Activated naive CD8-positive, alpha-beta T cell treated with anti-CD3 and anti-CD28 coated beads, Interleukin-2, amount 50 U/mL, for 24 hours (primary cell): Measurements from ENCODE around the gene RELL2.

Experiments used
- ATAC-seq: fragments of 150-1000 bp; cut with Tn5 transposase; one replicate; pipeline ENCODE4 v1.10.0; 2021
- DNase-seq: peaks from one replicate; pipeline ENCODE4 v3.0.0; 2021
- H3K27ac Mint-ChIP-seq: one replicate; pipeline ENCODE4 v1.8.0; 2021; ENCODE audit warnings: mild to moderate bottlenecking, mixed read lengths
- H3K27me3 Mint-ChIP-seq: one replicate; pipeline ENCODE4 v1.8.0; 2021; ENCODE audit warnings: mixed read lengths
- H3K36me3 Mint-ChIP-seq: one replicate; pipeline ENCODE4 v1.8.0; 2021; ENCODE audit warnings: low read depth, mixed read lengths
- H3K4me1 Mint-ChIP-seq: one replicate; pipeline ENCODE4 v1.8.0; 2021; ENCODE audit warnings: mixed read lengths
- H3K4me3 Mint-ChIP-seq: one replicate; pipeline ENCODE4 v1.8.0; 2021; ENCODE audit warnings: mild to moderate bottlenecking, moderate library complexity, mixed read lengths
- H3K9me3 Mint-ChIP-seq: one replicate; pipeline ENCODE4 v1.8.0; 2021; ENCODE audit warnings: mixed read lengths

Gene RELL2

DNA sequence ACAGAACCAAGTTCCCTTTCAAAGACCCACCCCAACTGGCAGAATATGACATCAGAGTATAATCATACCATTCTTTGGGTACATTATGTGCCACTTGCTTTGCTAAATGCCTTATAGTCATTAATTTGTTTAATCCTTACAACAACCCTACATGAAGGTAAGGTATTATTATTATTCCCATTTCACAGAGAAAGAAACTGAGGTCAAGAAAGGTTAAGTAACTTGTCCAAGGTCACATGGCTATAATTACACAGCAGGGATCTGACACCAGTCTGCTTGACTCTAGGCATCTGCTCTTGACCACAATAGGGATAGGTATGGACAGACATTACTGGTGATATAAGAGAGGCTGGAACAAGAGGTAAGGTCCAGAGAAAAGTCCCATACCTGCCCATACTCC lies 13.2 kb downstream of the RELL2 start:
- H3K4me1 Mint-ChIP-seq, result peaks cover 18% of the 10 kb centered on the region
- DNase-seq (no peak), ATAC-seq (no peak)
- H3K9me3 Mint-ChIP-seq, result no peaks in the 10 kb centered on the region
- no peaks in the 10 kb centered on the region for H3K27me3 Mint-ChIP-seq
- peak overlapping the region; percentile 65 for H3K4me3 Mint-ChIP-seq
- peak overlapping the region; percentile 63 for H3K27ac Mint-ChIP-seq
- H3K36me3 Mint-ChIP-seq, result peaks cover 8% of the 10 kb centered on the region

DNA sequence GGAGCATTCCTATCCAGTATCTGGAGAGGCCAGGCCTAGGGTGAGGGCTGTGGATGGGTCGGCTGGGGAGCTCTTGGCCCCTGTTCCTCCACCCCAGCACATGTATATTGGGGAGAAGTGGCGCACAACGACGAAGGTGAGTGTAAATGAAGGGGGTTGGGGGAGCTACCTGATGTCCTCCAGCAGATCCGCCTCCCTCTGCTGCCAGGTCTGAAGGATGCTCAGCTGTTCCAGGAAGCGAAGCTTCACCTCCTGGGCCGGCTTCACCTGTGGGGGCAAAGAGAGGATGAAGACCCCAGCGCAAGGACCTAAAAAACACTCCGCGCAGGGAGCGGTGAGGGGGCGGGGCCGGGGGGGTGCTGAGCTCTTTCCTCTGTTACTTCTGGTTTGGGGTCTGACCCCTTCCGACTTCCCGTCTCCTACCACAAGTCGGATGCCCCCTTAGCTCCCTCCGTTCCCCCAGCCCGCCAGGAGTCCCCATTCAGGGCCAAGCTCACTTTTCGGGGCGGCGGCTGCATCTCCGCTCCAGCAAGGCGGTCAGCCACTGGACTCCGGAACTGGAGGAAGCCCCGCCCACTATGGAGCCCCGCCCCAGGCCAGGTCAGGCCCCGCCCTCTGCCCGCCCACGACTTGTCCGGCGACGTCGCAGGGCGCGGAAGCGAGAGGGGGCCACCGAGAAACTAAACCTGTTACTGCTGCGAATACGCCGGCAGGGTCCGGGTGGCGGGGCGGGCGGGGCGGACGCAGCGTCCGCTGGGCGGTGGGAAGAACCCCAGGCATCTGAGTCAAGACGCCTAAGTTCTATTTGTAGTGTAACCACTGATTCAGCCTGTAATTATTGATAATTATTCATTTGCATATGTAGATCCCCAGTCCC lies 14.3 kb downstream of the RELL2 start, which contains the start of gene FCHSD1:
TSS of gene FCHSD1 (minus strand) at position 568 of the 877 bp plus-strand sequence. CDS start at position 518, 50 bp downstream.
- H3K27ac Mint-ChIP-seq, result peak within 1 kb of the TSS; percentile 88
- peak within 1 kb of the TSS; percentile 92 for H3K4me3 Mint-ChIP-seq
- H3K27me3 Mint-ChIP-seq, result no peaks in the 10 kb centered on the region
- H3K9me3 Mint-ChIP-seq, result no peaks in the 10 kb centered on the region
- H3K36me3 Mint-ChIP-seq, result peaks cover 4% of the 10 kb centered on the region
- DNase-seq (peak; percentile 88), ATAC-seq (peak; percentile 88)
- H3K4me1 Mint-ChIP-seq, result peaks cover 18% of the 10 kb centered on the region

DNA sequence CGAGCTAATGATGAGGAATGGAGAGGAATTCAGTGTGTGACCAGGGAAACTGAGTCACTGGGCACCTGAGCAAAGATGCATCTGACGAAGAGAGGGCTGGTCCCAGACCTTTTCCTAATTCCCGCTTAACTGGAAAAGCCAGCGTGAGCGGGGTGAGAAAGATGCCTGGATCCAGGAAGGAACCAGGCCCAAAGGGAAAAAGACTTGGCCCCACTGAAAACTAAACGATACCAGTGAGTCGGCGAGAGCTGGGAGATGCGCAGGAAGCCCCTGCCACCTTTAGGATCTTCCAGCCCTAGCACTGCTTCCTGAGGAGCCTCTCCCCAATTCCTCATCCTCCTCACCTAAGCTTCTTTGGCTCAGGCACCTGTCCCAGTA lies 14.9 kb downstream of the RELL2 start:
- H3K27ac Mint-ChIP-seq, result peak overlapping the region; percentile 41
- DNase-seq (no peak), ATAC-seq (no peak)
- H3K36me3 Mint-ChIP-seq, result peaks cover 2% of the 10 kb centered on the region
- no peaks in the 10 kb centered on the region for H3K9me3 Mint-ChIP-seq
- H3K4me1 Mint-ChIP-seq, result peaks cover 18% of the 10 kb centered on the region
- H3K27me3 Mint-ChIP-seq, result no peaks in the 10 kb centered on the region
- peak overlapping the region; percentile 92 for H3K4me3 Mint-ChIP-seq

DNA sequence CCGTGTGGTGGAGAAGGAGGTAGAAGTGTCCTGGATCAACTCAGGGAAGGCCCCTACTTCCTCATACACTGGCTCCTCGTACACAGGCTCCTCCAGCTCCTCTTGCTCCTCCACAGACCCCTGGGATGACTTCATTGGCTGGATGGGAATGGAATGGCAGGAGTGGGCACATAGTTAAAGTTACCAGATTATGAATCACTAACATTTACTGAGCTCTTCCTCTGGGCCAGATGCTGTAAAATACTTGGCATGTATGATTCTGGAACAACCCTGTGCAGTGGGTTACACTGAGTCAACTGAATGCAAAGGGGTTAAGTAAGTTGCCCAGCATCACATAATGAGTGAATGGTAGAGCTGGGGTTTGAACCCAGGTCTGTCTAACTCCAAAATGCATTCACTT lies 17.5 kb downstream of the RELL2 start:
- Mint-ChIP-seq H3K9me3 (no peaks in the 10 kb centered on the region), H3K27ac (no peak overlapping the region), H3K4me1 (peaks cover 24% of the 10 kb centered on the region), H3K36me3 (peaks cover 2% of the 10 kb centered on the region), H3K27me3 (no peaks in the 10 kb centered on the region), H3K4me3 (no peak overlapping the region)
- DNase-seq (no peak), ATAC-seq (no peak)

DNA sequence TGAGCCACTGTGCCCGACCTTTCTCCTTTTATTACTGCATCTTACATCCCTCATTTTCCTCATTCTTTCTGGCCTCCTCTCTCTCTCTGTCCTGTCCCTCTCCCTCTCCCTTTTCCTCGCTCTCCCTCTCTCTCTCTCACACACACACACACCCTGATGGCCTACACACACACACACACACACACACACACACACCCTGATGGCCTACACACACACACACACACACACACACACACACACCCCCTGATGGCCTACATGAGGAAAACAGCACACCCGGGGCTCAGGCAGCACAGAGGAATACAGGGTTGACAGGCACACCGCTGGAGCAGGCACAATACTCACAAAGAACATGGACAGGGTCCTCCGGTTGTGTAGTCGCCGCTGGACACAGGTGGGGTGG lies 18.2 kb downstream of the RELL2 start:
- ATAC-seq (no peak), DNase-seq (no peak)
- H3K27me3 Mint-ChIP-seq, result no peaks in the 10 kb centered on the region
- peaks cover 20% of the 10 kb centered on the region for H3K4me1 Mint-ChIP-seq
- peaks cover 2% of the 10 kb centered on the region for H3K36me3 Mint-ChIP-seq
- no peaks in the 10 kb centered on the region for H3K9me3 Mint-ChIP-seq
- H3K27ac Mint-ChIP-seq, result no peak overlapping the region
- H3K4me3 Mint-ChIP-seq, result no peak overlapping the region

DNA sequence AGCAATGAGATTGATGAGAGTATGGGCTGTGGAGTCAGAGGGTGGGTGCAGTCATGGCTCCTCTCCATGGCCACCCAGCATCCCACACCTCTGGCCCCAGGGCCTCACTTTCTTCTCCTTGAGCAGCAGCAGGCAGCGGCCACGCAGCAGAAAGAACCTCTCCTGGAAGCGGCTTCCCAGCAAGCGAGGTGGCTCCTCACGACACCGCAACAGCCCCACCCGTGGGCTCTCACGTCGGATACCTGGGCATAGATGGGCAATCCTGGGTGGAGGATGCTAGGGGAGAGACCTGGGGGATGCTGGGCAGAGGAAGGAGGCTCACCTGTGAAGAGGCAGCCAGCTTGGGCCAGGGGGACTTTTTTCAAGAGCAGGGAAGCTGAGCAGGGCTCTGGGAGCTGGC lies 19.6 kb downstream of the RELL2 start:
- H3K27me3 Mint-ChIP-seq, result no peaks in the 10 kb centered on the region
- no peaks in the 10 kb centered on the region for H3K9me3 Mint-ChIP-seq
- no peak overlapping the region for H3K4me3 Mint-ChIP-seq
- no peak for DNase-seq
- peaks cover 2% of the 10 kb centered on the region for H3K36me3 Mint-ChIP-seq
- no peak for ATAC-seq
- H3K27ac Mint-ChIP-seq, result no peak overlapping the region
- H3K4me1 Mint-ChIP-seq, result peaks cover 15% of the 10 kb centered on the region

DNA sequence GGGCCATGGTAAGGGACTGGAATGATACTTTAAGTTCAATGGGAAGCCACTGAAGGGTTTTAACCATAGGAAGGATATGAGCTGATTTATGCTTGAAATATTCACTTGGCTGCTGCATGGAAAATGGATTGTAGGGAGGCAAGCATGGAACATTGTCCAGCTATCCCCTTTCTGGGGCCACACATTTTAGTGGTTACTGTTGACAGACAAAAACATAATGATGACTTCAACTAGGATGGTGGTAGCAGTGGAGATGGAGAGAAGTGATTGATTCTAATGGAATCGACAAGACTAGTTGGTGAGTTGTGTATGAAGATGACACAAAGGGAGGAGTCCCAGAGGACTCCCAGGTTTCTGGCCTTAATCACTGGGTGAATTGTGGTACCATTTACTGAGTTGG lies 20.6 kb downstream of the RELL2 start:
- Mint-ChIP-seq H3K4me3 (no peak overlapping the region), H3K9me3 (no peaks in the 10 kb centered on the region), H3K36me3 (peaks cover 2% of the 10 kb centered on the region), H3K27me3 (no peaks in the 10 kb centered on the region), H3K27ac (no peak overlapping the region), H3K4me1 (peaks cover 6% of the 10 kb centered on the region)
- ATAC-seq (no peak), DNase-seq (no peak)

DNA sequence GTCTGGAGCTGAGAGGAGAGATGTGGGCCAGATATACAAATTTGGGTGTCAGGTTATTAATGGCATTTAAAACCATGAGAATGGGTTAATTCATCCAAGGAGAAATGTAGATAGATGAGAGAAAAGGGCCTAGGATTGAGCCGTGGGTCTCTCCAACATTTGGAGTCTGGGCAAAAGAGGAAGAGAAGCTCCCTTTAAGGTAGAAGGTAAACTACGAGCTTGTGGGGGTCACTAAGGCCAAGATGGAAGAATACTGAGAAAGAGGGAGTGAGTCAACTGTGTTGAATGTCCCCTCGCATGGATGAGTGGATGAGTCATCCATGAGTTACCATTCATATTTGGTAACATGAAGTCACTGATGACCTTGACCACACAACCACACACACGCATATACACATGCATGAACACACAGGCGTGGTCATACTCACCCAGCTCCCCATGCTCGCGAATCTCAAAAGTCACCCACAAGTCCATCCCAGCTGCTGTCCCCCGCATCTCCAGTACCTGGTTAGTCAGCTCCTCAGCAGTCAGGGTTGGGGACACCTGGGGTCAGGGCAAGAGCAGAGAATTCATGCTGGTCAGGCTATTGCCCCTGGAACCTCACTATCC lies 21.2 kb downstream of the RELL2 start:
- Mint-ChIP-seq H3K4me1 (peaks cover 6% of the 10 kb centered on the region), H3K36me3 (peaks cover 2% of the 10 kb centered on the region), H3K27ac (no peak overlapping the region), H3K4me3 (no peak overlapping the region), H3K9me3 (no peaks in the 10 kb centered on the region), H3K27me3 (no peaks in the 10 kb centered on the region)
- DNase-seq, result no peak
- peak; percentile 70 for ATAC-seq

DNA sequence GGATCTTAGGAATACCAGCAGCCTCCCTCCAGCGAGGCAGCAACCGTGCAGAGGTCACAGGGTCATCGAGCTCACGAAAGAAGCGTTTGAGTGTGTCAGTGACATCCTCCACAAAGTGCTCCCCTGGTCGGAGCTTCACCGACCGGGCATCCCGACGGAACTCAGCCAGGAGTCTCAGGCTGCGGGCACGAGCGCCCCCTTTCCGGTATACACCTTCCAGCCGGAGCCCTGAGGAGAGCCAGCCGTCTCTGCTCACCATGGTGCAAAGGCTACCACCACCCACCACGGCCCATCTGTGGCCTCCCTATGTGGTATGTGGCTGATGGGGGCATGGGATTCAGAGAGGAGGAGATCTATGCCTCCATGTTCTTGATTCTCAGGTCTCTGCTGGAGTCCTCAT lies 25.2 kb downstream of the RELL2 start:
- H3K4me1 Mint-ChIP-seq, result peaks cover 8% of the 10 kb centered on the region

DNA sequence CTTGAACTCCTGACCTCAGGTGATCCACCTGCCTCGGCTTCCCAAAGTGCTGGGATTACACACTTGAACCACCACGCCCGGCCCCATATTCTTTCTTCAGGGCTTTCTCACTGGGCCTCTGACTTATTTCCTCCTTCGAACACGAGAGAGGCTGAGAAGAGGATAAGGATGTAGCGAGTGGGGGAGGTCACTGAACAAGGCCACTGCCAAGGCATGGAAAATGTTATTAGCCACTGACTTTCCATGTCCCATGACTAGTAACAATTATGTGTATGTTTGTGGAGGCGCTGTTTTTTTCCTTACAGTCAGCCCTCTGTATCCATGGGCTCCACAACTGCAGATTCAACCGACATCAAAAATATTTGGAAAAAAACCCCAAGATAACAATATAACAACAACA lies 26.7 kb downstream of the RELL2 start:
- Mint-ChIP-seq H3K9me3 (no peaks in the 10 kb centered on the region), H3K27ac (no peak overlapping the region), H3K4me3 (no peak overlapping the region), H3K36me3 (no peaks in the 10 kb centered on the region), H3K27me3 (no peaks in the 10 kb centered on the region), H3K4me1 (peaks cover 2% of the 10 kb centered on the region)
- DNase-seq (no peak), ATAC-seq (no peak)

More for the DNA sequence above, 25.2 kb downstream of the RELL2 start:
- no peak for ATAC-seq
- Mint-ChIP-seq H3K27ac (no peak overlapping the region), H3K9me3 (no peaks in the 10 kb centered on the region), H3K36me3 (peaks cover 2% of the 10 kb centered on the region), H3K27me3 (no peaks in the 10 kb centered on the region), H3K4me3 (no peak overlapping the region)
- DNase-seq, result no peak

DNA sequence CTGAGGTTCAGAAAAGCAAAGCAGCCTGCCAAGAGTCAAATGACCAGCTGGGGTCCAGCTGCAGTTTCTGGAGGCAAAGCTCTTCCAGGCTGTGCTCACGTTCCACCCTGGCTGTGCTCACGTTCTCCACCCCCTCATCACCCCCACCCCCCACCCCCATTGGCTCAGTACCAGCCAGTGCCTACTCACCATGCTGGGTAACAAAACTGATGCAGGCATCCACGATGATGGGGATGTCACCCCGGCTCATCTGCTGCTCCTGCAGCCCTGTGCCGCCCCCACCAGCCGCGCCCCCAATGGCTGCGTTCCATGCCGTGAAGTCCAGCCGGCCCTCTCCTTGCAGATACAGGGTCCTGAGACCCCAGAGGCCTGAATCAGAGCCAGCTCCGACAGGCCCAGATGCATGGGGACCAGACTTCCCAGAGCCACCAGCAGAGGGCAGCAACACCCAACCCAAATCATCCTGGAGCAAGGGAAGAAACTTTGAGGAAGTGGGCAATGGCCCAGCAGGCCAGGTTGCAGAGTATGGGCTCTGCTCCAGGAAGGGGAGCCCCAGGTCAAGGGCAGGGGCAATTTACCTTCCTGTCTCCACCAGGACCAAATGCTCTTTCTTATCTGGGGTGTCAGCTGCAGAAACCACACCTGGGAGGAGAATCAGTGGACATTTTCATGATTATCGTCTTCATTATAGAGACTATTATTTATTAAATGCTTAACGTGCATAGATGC lies 28.1 kb downstream of the RELL2 start:
- DNase-seq (peak; percentile 78), ATAC-seq (peak; percentile 89)
- Mint-ChIP-seq H3K9me3 (no peaks in the 10 kb centered on the region), H3K36me3 (no peaks in the 10 kb centered on the region), H3K4me3 (no peak overlapping the region), H3K27ac (no peak overlapping the region), H3K4me1 (peaks cover 2% of the 10 kb centered on the region), H3K27me3 (no peaks in the 10 kb centered on the region)

DNA sequence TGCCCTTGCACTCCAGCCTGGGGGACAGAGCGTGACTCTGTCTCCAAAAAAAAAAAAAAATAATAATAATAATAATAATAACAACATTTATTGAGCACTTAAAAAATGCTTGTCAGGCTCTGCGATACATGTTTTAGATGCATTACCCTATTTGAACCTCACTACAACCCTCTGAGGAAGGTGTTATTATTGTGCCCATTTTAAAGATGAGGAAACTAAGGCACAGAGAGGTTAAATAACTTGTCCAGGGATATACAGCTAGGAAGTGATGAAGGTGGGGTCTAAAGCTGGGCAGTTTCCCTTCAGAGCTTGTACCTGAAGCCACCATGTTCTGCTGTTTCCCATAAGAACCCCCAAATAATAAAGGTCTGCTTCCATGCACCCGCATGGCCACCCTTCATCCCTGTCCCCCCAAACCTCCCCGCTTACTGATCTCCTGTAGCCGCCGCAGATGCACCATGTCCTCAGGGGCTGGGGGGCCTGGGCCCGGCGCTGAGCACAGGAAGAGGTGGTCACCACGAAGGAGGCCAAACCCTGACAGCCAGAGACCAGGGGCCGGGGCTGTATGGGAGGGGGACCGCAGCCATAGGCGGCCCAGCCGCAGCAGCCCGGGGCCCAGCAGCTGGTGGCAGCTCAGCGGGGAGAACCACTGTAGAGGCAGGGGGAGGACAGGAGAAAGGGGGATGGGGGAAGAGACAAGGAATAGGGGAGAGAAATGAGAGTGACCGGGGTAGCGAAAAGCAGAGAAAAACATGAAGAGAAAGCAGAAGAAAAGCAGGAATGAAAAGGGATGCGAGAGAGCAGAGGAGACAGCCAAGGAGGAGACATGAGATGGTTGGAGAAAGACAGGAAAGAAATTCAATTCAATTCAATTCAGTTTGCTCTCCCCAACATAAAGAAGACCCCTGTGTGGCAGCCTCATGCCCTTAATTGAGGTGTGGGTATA lies 29.5 kb downstream of the RELL2 start:
- H3K4me1 Mint-ChIP-seq, result peaks cover 2% of the 10 kb centered on the region
- no peaks in the 10 kb centered on the region for H3K9me3 Mint-ChIP-seq
- ATAC-seq, result no peak
- H3K27me3 Mint-ChIP-seq, result no peaks in the 10 kb centered on the region
- no peak overlapping the region for H3K27ac Mint-ChIP-seq
- no peak for DNase-seq
- no peak overlapping the region for H3K4me3 Mint-ChIP-seq
- no peaks in the 10 kb centered on the region for H3K36me3 Mint-ChIP-seq

DNA sequence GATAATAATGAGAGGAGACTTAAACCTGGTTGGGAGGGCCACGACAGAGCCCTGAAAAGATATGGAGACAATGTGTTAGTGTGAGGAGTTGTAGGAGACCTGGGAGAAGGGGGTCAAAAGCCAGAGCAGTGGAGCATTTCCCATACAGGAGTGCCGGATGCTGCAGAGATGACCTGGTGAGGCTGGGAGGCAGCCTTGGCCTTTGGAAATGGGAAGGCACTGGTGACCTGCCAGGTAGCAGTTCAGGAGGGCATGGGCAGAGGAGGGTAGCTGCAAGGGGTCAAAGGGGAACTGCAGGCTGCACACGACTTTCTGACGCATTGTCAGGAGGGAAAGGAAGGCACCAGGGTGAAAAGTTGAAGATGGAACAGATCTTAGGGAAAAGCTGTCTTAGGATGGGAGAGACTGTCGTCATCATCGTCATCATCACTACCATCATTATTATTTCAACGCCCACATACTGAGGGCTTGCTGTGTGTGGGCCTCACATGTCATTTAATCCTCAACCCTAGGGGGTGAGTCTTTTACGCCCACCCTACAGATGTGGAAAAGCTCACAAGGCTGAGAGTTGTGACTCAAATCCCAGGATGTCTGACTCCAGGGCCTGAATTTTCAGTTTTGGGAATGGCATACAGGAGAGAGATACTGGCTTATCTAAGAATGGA lies 31.9 kb downstream of the RELL2 start:
- Mint-ChIP-seq H3K4me1 (peaks cover 2% of the 10 kb centered on the region), H3K9me3 (no peaks in the 10 kb centered on the region), H3K27me3 (no peaks in the 10 kb centered on the region), H3K27ac (no peak overlapping the region), H3K36me3 (no peaks in the 10 kb centered on the region), H3K4me3 (no peak overlapping the region)
- ATAC-seq (no peak), DNase-seq (no peak)
